ENCODE measurements around the gene CTBP1. TPM values are rescaled to one million over a fixed set of nuclear protein-coding genes. Genes with fewer than 3 reads are reported as not detected.

CTBP1 gene
- total and polyA plus RNA-seq, 7 donors, result 67.9 to 162 (median 113) TPM

- Histone ChIP-seq H3K4me1 (peaks cover 2 to 66% (median 43%) of the 10 kb centered on the region in 4 donors), H3K9me3 (no peaks in the 10 kb centered on the region), H3K4me3 (no peak overlapping the region), H3K27me3 (peaks cover 23 to 33% (median 28%) of the 10 kb centered on the region in 3 donors), H3K36me3 (no peaks in the 10 kb centered on the region), H3K27ac (peak overlapping the region in 1 of 4 donors; percentile 71)
- intact Hi-C loops (cut with DNase I), result loop anchor here (5.0 to 10.0 kb wide), 3 partner anchors 33 to 175 kb away; partner anchors contain the start of gene UVSSA
- peak; percentile 59 for DNase-seq
- WGBS, 2 donors, result 76 to 90% methylated on average over 13 of the region's 13 CpGs
- TF ChIP-seq CTCF (IDR thresholded peaks at IDR 0.05) (no peak), POLR2A (IDR thresholded peaks at IDR 0.05) (no peak), POLR2AphosphoS5 (IDR thresholded peaks at IDR 0.05) (no peak), EP300 (IDR thresholded peaks at IDR 0.05) (no peak)
Measured at GRCh38 chr4:1169691-1170096, 79.2 kb downstream of the CTBP1 start.

- no peaks in the 10 kb centered on the region for H3K36me3 ChIP-seq
- H3K27me3 ChIP-seq, result peaks cover 23 to 33% (median 28%) of the 10 kb centered on the region in 3 donors
- no peaks in the 10 kb centered on the region for H3K9me3 ChIP-seq
- WGBS, 2 donors, result 83 to 91% methylated on average over 17 of the region's 17 CpGs
- TF ChIP-seq CTCF (IDR thresholded peaks at IDR 0.05) (no peak), POLR2A (IDR thresholded peaks at IDR 0.05) (no peak)
- DNase-seq, result no peak
- intact Hi-C loops (cut with DNase I), result loop anchor here (5.0 to 10.0 kb wide), 3 partner anchors 33 to 176 kb away; partner anchors contain the start of gene UVSSA
- H3K4me1 ChIP-seq, result peaks cover 2 to 66% (median 43%) of the 10 kb centered on the region in 4 donors
- no peak overlapping the region for H3K4me3 ChIP-seq
- peak overlapping the region in 1 of 4 donors; percentile 71 for H3K27ac ChIP-seq
Measured at GRCh38 chr4:1169171-1169671, 79.7 kb downstream of the CTBP1 start.

GRCh38 chr4:1168191-1169101 lies 80.5 kb downstream of the CTBP1 start:
- no peak for DNase-seq

More at GRCh38 chr4:1168191-1169101, 80.5 kb downstream of the CTBP1 start:
- intact Hi-C loops (cut with DNase I), result loop anchor here (5.0 to 10.0 kb wide), 3 partner anchors 34 to 176 kb away; partner anchors contain the start of gene UVSSA
- peaks cover 2 to 60% (median 40%) of the 10 kb centered on the region in 4 donors for H3K4me1 ChIP-seq
- no peaks in the 10 kb centered on the region for H3K9me3 ChIP-seq
- H3K4me3 ChIP-seq, result peak overlapping the region in 1 of 4 donors; percentile 60
- peaks cover 21 to 33% (median 28%) of the 10 kb centered on the region in 3 donors for H3K27me3 ChIP-seq
- WGBS, 2 donors, result 77 to 85% methylated on average over 21 of the region's 21 CpGs
- TF ChIP-seq CTCF (IDR thresholded peaks at IDR 0.05), result no peak
- TF ChIP-seq POLR2AphosphoS5 (IDR thresholded peaks at IDR 0.05), result no peak
- TF ChIP-seq POLR2A (IDR thresholded peaks at IDR 0.05), result no peak
- no peak for TF ChIP-seq EP300 (IDR thresholded peaks at IDR 0.05)
- H3K36me3 ChIP-seq, result no peaks in the 10 kb centered on the region
- H3K27ac ChIP-seq, result peak overlapping the region in 1 of 4 donors; percentile 71
